Activated CD8-positive, alpha-beta T cell treated with anti-CD3 and anti-CD28 coated beads for 36 hours (primary cell): ENCODE data around the gene LCN2. TPM values are rescaled to one million over a fixed set of nuclear protein-coding genes. Genes with fewer than 3 reads are reported as not detected.

Source experiments
- ATAC-seq: fragments of 200-7000 bp; cut with Tn5 transposase; one replicate; pipeline ENCODE4 v1.10.0; 2021; ENCODE audit warnings: mild to moderate bottlenecking, moderate library complexity
- CTCF ChIA-PET: fragments of 350-600 bp; sonication (Branson Sonifier 250); formaldehyde crosslinking; loops from one replicate; lab custom pipeline; 2021; ENCODE audit warnings: antibody characterized with exemption; lab: Charles Lee
- POLR2A ChIA-PET: fragments of 350-600 bp; sonication (Branson Sonifier 250); formaldehyde crosslinking; loops from one replicate; lab custom pipeline; 2021; ENCODE audit warnings: antibody characterized with exemption; lab: Charles Lee
- DNase-seq: peaks from one replicate; pipeline ENCODE4 v3.0.0-alpha.2; 2020
- H3K27ac Mint-ChIP-seq: one replicate; pipeline ENCODE4 v1.8.0; 2021; ENCODE audit warnings: mild to moderate bottlenecking, mixed read lengths
- H3K27me3 Mint-ChIP-seq: one replicate; pipeline ENCODE4 v1.8.0; 2021; ENCODE audit warnings: mixed read lengths
- H3K36me3 Mint-ChIP-seq: one replicate; pipeline ENCODE4 v1.8.0; 2021; ENCODE audit warnings: low read depth, mixed read lengths
- H3K4me1 Mint-ChIP-seq: one replicate; pipeline ENCODE4 v1.8.0; 2021; ENCODE audit warnings: low read depth, mixed read lengths
- H3K4me3 Mint-ChIP-seq: one replicate; pipeline ENCODE4 v1.8.0; 2021; ENCODE audit warnings: mild to moderate bottlenecking, moderate library complexity, mixed read lengths
- H3K9me3 Mint-ChIP-seq: one replicate; pipeline ENCODE4 v1.8.0; 2021; ENCODE audit warnings: mixed read lengths
- intact Hi-C: fragments of 100-400 bp; cut with micrococcal nuclease; formaldehyde crosslinking; loops from one replicate; pipeline ENCODE4 v1.10.0; 2022
- total RNA-seq, 2 experiments: library from RNA; stranded (reverse); gene quantifications; one replicate each; pipeline ENCODE4 v1.2.3, GENCODE V29; 2021
- TF ChIP-seq, protein P1 (sequence below): fragments of 200-600 bp; IDR thresholded peaks from one replicate; pipeline ENCODE4 v1.8.0; 2022; ENCODE audit warnings: antibody characterized with exemption, mild to moderate bottlenecking

The LCN2 gene
- total RNA-seq, 2 experiments from 2014 or later: not detected

DNA sequence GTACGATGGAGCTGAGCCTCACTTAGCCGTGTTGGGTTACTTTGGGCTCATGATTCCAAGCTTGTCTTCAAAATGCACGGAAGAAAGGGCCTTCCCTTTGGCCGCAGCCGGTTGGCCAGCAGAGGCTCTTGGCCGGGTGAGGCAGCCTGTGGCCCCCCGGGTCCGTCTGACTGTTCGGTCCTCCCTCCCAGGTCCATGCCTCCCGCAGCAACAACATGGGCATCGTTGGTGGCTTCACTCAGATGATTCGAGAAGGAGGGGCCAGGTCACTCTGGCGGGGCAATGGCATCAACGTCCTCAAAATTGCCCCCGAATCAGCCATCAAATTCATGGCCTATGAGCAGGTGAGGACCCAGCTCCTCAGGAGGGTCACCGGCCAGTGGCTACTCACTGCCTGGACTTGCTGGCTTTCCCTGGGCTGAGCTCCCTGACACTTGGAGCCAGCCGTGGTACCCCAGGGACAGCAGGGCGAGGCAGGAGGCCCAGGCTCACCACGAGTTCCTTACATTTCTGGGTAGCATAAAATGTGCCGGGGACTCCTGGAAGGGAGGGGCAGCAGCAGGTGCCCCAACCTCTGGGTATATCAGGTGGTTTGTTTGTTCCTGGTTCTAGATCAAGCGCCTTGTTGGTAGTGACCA, 43.6 kb upstream of the LCN2 start:
- DNase-seq: no peak
- TF ChIP-seq, protein P1, sequence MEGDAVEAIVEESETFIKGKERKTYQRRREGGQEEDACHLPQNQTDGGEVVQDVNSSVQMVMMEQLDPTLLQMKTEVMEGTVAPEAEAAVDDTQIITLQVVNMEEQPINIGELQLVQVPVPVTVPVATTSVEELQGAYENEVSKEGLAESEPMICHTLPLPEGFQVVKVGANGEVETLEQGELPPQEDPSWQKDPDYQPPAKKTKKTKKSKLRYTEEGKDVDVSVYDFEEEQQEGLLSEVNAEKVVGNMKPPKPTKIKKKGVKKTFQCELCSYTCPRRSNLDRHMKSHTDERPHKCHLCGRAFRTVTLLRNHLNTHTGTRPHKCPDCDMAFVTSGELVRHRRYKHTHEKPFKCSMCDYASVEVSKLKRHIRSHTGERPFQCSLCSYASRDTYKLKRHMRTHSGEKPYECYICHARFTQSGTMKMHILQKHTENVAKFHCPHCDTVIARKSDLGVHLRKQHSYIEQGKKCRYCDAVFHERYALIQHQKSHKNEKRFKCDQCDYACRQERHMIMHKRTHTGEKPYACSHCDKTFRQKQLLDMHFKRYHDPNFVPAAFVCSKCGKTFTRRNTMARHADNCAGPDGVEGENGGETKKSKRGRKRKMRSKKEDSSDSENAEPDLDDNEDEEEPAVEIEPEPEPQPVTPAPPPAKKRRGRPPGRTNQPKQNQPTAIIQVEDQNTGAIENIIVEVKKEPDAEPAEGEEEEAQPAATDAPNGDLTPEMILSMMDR: no peak
- POLR2A ChIA-PET: interaction anchor here (1.2 to 2.5 kb wide), 5 partner anchors 8 to 19 kb away, joined by 3 to 5 read pairs (median 4); no protein-coding TSS in a partner anchor
- CTCF ChIA-PET: interaction anchor here (0.8 to 4.6 kb wide), 4 partner anchors 12 to 163 kb away, joined by 3 to 28 read pairs (median 4); partner anchors contain the start of gene PTGES2
- Mint-ChIP-seq H3K36me3 (peaks cover 40% of the 10 kb centered on the region), H3K27ac (no peak overlapping the region), H3K27me3 (no peaks in the 10 kb centered on the region), H3K4me3 (no peak overlapping the region), H3K9me3 (no peaks in the 10 kb centered on the region), H3K4me1 (peaks cover 30% of the 10 kb centered on the region)
- intact Hi-C loops: no loop called here
- ATAC-seq: no peak

DNA sequence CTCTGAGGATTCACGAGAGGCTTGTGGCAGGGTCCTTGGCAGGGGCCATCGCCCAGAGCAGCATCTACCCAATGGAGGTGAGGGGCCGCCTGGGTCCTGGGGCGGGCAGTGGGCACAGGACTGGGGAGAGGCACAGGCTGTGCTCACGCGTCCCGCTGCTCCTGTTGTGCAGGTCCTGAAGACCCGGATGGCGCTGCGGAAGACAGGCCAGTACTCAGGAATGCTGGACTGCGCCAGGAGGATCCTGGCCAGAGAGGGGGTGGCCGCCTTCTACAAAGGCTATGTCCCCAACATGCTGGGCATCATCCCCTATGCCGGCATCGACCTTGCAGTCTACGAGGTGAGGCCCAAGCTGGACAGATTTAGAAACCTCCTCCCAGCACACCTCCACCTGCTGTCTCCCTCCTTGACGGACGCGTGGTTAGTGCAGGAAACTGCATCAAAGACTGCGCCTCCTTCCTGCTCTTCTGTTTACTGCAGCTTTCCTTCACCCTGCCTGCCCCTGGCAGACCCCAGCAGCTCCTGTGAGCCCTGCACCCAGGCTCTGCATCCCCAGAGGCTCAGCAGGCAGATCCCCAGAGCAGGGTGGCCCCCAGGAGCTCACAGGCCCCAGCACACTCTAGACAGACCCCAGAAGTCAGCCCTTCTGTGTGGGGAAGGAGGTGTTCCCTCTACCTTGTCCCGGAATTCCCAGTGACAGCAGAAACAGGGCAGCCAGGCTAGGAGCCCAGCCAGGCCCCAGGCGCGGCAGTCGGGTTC, 42.9 kb upstream of the LCN2 start:
- no peak for ATAC-seq
- H3K27ac Mint-ChIP-seq: peak overlapping the region; percentile 38
- no peaks in the 10 kb centered on the region for H3K27me3 Mint-ChIP-seq

DNA sequence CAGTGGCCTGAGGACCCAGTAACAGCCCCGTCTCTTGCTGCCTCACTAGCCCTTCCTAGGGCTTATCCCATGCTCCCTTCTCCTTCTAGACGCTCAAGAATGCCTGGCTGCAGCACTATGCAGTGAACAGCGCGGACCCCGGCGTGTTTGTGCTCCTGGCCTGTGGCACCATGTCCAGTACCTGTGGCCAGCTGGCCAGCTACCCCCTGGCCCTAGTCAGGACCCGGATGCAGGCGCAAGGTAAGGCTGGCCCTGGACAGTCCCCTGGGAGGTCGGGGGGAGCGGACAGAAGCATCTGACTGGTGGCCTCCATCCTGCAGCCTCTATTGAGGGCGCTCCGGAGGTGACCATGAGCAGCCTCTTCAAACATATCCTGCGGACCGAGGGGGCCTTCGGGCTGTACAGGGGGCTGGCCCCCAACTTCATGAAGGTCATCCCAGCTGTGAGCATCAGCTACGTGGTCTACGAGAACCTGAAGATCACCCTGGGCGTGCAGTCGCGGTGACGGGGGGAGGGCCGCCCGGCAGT, 42.2 kb upstream of the LCN2 start:
- no peaks in the 10 kb centered on the region for H3K27me3 Mint-ChIP-seq
- H3K4me3 Mint-ChIP-seq: no peak overlapping the region
- H3K9me3 Mint-ChIP-seq: no peaks in the 10 kb centered on the region
- intact Hi-C loops: no loop called here
- ChIA-PET CTCF (interaction anchor here (1.2 to 2.6 kb wide), 4 partner anchors 11 to 164 kb away, joined by 3 to 22 read pairs (median 7); no protein-coding TSS in a partner anchor), POLR2A (no interaction called here)
- TF ChIP-seq, protein P1: no peak
- ATAC-seq: no peak
- DNase-seq: no peak
- H3K4me1 Mint-ChIP-seq: peaks cover 25% of the 10 kb centered on the region
- no peak overlapping the region for H3K27ac Mint-ChIP-seq
- peaks cover 33% of the 10 kb centered on the region for H3K36me3 Mint-ChIP-seq

More for the DNA sequence above, 42.9 kb upstream of the LCN2 start:
- DNase-seq: no peak
- ChIA-PET POLR2A (interaction anchor here (1.2 to 1.7 kb wide), 3 partner anchors 10 to 18 kb away, joined by 3 to 4 read pairs (median 3); no protein-coding TSS in a partner anchor), CTCF (interaction anchor here (1.2 to 4.6 kb wide), 4 partner anchors 11 to 164 kb away, joined by 4 to 28 read pairs (median 16); no protein-coding TSS in a partner anchor)
- Mint-ChIP-seq H3K4me3 (no peak overlapping the region), H3K4me1 (peaks cover 26% of the 10 kb centered on the region), H3K9me3 (no peaks in the 10 kb centered on the region), H3K36me3 (peaks cover 37% of the 10 kb centered on the region)
- intact Hi-C loops: no loop called here
- TF ChIP-seq, protein P1: no peak

DNA sequence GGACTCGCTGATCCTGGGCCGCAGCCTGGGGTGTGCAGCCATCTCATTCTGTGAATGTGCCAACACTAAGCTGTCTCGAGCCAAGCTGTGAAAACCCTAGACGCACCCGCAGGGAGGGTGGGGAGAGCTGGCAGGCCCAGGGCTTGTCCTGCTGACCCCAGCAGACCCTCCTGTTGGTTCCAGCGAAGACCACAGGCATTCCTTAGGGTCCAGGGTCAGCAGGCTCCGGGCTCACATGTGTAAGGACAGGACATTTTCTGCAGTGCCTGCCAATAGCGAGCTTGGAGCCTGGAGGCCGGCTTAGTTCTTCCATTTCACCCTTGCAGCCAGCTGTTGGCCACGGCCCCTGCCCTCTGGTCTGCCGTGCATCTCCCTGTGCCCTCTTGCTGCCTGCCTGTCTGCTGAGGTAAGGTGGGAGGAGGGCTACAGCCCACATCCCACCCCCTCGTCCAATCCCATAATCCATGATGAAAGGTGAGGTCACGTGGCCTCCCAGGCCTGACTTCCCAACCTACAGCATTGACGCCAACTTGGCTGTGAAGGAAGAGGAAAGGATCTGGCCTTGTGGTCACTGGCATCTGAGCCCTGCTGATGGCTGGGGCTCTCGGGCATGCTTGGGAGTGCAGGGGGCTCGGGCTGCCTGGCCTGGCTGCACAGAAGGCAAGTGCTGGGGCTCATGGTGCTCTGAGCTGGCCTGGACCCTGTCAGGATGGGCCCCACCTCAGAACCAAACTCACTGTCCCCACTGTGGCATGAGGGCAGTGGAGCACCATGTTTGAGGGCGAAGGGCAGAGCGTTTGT, 41.6 kb upstream of the LCN2 start:
- TF ChIP-seq, protein P1: no peak
- Mint-ChIP-seq H3K27me3 (no peaks in the 10 kb centered on the region), H3K4me3 (no peak overlapping the region), H3K36me3 (peaks cover 26% of the 10 kb centered on the region), H3K9me3 (no peaks in the 10 kb centered on the region), H3K27ac (no peak overlapping the region), H3K4me1 (peaks cover 18% of the 10 kb centered on the region)
- CTCF ChIA-PET: interaction anchor here (1.0 to 2.6 kb wide), 4 partner anchors 10 to 164 kb away, joined by 3 to 22 read pairs (median 6); no protein-coding TSS in a partner anchor
- intact Hi-C loops: no loop called here
- DNase-seq (no peak), ATAC-seq (no peak)
- POLR2A ChIA-PET: no interaction called here
